ENCODE measurements around the gene IFNL2. TPM values are rescaled to one million over a fixed set of nuclear protein-coding genes. Genes with fewer than 3 reads are reported as not detected.
"Not testable (repeated sequence)": the region's sequence is repeated elsewhere in the genome, so short reads cannot be mapped to it uniquely, and the experiment has no call there.

Gene IFNL2
- total RNA-seq (not detected), polyA plus RNA-seq (not detected), total RNA-seq (0 reads per million in 6 experiments)

GRCh38 chr19:39268085-39268484 is at the start of gene IFNL2:
TSS of gene IFNL2 (plus strand) at chr19:39268396. CDS start at chr19:39268569, 173 bp downstream.
- H3K27ac Mint-ChIP-seq, H3K36me3 Mint-ChIP-seq, POLR2A ChIA-PET: not testable (repeated sequence)

GRCh38 chr19:39219108-39219507 is 49.1 kb upstream of the IFNL2 start:
- ATAC-seq, DNase-seq, H3K4me1 Mint-ChIP-seq, H3K4me3 Mint-ChIP-seq, H3K36me3 Mint-ChIP-seq, H3K9me3 Mint-ChIP-seq: not testable (repeated sequence)
- POLR2A ChIA-PET = interaction anchor here (0.6 to 1.6 kb wide), 2 partner anchors 104 to 108 kb away, joined by 5 to 8 read pairs; no protein-coding TSS in a partner anchor
- Mint-ChIP-seq H3K27me3 (peaks cover 17 to 44% (median 28%) of the 10 kb centered on the region in 5 donors), H3K27ac (peak overlapping the region in 1 of 10 donors; percentile 34)

More at GRCh38 chr19:39268085-39268484, at the start of gene IFNL2:
- peaks cover 10 to 45% (median 19%) of the 10 kb centered on the region in 5 donors for H3K27me3 Mint-ChIP-seq
- H3K9me3 Mint-ChIP-seq, H3K4me3 Mint-ChIP-seq, DNase-seq: not testable (repeated sequence)
- peaks cover 2 to 15% (median 8%) of the 10 kb centered on the region in 4 donors for H3K4me1 Mint-ChIP-seq
- ATAC-seq = peak; percentile 49 to 63

GRCh38 chr19:39223703-39224279 is 44.4 kb upstream of the IFNL2 start:
- POLR2A ChIA-PET = no interaction called here
- Mint-ChIP-seq H3K4me1 (peaks cover 0 to 6% (median 2%) of the 10 kb centered on the region in 4 donors), H3K4me3 (no peak overlapping the region), H3K27ac (peak overlapping the region in 1 of 10 donors; percentile 13), H3K36me3 (peaks cover 0 to 2% (median 0%) of the 10 kb centered on the region in 3 donors), H3K9me3 (no peaks in the 10 kb centered on the region), H3K27me3 (peaks cover 15 to 31% (median 29%) of the 10 kb centered on the region in 5 donors)
- ATAC-seq (no peak), DNase-seq (no peak)

- POLR2A ChIA-PET = no interaction called here
- DNase-seq (no peak), ATAC-seq (no peak)
- Mint-ChIP-seq H3K27ac (peak overlapping the region in 1 of 10 donors; percentile 80), H3K27me3 (peaks cover 13 to 30% (median 26%) of the 10 kb centered on the region in 5 donors), H3K9me3 (no peaks in the 10 kb centered on the region), H3K36me3 (peaks cover 0 to 2% (median 0%) of the 10 kb centered on the region in 3 donors), H3K4me1 (peaks cover 0 to 6% (median 2%) of the 10 kb centered on the region in 4 donors), H3K4me3 (no peak overlapping the region)
Measured at GRCh38 chr19:39224910-39225309, 43.3 kb upstream of the IFNL2 start.

- ATAC-seq = no peak
- no peak overlapping the region for H3K27ac Mint-ChIP-seq
- H3K4me1 Mint-ChIP-seq = peaks cover 0 to 2% (median 2%) of the 10 kb centered on the region in 4 donors
- peaks cover 0 to 5% (median 0%) of the 10 kb centered on the region in 5 donors for H3K27me3 Mint-ChIP-seq
- no peak for DNase-seq
- peaks cover 0 to 2% (median 0%) of the 10 kb centered on the region in 9 donors for H3K9me3 Mint-ChIP-seq
- POLR2A ChIA-PET = no interaction called here
- no peaks in the 10 kb centered on the region for H3K36me3 Mint-ChIP-seq
- peak overlapping the region in 1 of 10 donors; percentile 49 for H3K4me3 Mint-ChIP-seq
Measured at GRCh38 chr19:39230096-39230764, 38.0 kb upstream of the IFNL2 start.

GRCh38 chr19:39232708-39233107 is 35.5 kb upstream of the IFNL2 start:
- no peaks in the 10 kb centered on the region for H3K36me3 Mint-ChIP-seq
- peaks cover 9 to 24% (median 18%) of the 10 kb centered on the region in 4 donors for H3K4me1 Mint-ChIP-seq
- POLR2A ChIA-PET = no interaction called here
- H3K9me3 Mint-ChIP-seq = peaks cover 0 to 2% (median 0%) of the 10 kb centered on the region in 9 donors
- no peak overlapping the region for H3K4me3 Mint-ChIP-seq
- ATAC-seq (no peak), DNase-seq (no peak)
- no peaks in the 10 kb centered on the region for H3K27me3 Mint-ChIP-seq
- H3K27ac Mint-ChIP-seq = peak overlapping the region in 1 of 10 donors; percentile 15

GRCh38 chr19:39236527-39236926 is 31.7 kb upstream of the IFNL2 start:
- Mint-ChIP-seq H3K4me3 (peak overlapping the region; percentile 8 to 91 (median 81)), H3K9me3 (no peaks in the 10 kb centered on the region), H3K4me1 (peaks cover 18 to 36% (median 29%) of the 10 kb centered on the region in 4 donors), H3K27ac (peak overlapping the region; percentile 86 to 96 (median 92)), H3K27me3 (peaks cover 0 to 2% (median 0%) of the 10 kb centered on the region in 5 donors), H3K36me3 (no peaks in the 10 kb centered on the region)
- POLR2A ChIA-PET = interaction anchor here (0.6 to 3.5 kb wide), 5 partner anchors 11 to 695 kb away, joined by 3 to 13 read pairs (median 5); partner anchors contain the start of genes GMFG and SAMD4B
- ATAC-seq (peak; percentile 89 to 94), DNase-seq (peak in 9 of 10 donors; percentile 14 to 72 (median 41))

- H3K27ac Mint-ChIP-seq = peak overlapping the region; percentile 87 to 96 (median 92)
Measured at GRCh38 chr19:39237200-39238184, 30.7 kb upstream of the IFNL2 start.

GRCh38 chr19:39238209-39238608 is 30.0 kb upstream of the IFNL2 start:
- Mint-ChIP-seq H3K27ac (peak overlapping the region; percentile 87 to 96 (median 92)), H3K4me1 (peaks cover 18 to 36% (median 29%) of the 10 kb centered on the region in 4 donors), H3K4me3 (peak overlapping the region; percentile 76 to 91 (median 82)), H3K9me3 (no peaks in the 10 kb centered on the region), H3K27me3 (peaks cover 0 to 2% (median 0%) of the 10 kb centered on the region in 5 donors), H3K36me3 (no peaks in the 10 kb centered on the region)
- POLR2A ChIA-PET = interaction anchor here (0.7 to 3.5 kb wide), 5 partner anchors 9 to 591 kb away, joined by 5 to 13 read pairs (median 8); partner anchors contain the start of genes ACTN4, GMFG, RPS16 and SAMD4B
- no peak for DNase-seq
- ATAC-seq = no peak

More at GRCh38 chr19:39237200-39238184, 30.7 kb upstream of the IFNL2 start:
- peak in 9 of 10 donors; percentile 8 to 68 (median 29) for DNase-seq
- Mint-ChIP-seq H3K9me3 (no peaks in the 10 kb centered on the region), H3K36me3 (no peaks in the 10 kb centered on the region), H3K27me3 (peaks cover 0 to 2% (median 0%) of the 10 kb centered on the region in 5 donors), H3K4me3 (peak overlapping the region; percentile 76 to 91 (median 82)), H3K4me1 (peaks cover 18 to 36% (median 29%) of the 10 kb centered on the region in 4 donors)
- ATAC-seq = peak; percentile 68 to 84
- POLR2A ChIA-PET = interaction anchor here (0.7 to 3.5 kb wide), 6 partner anchors 10 to 590 kb away, joined by 3 to 13 read pairs (median 6); partner anchors contain the start of genes ACTN4, GMFG, RPS16 and SAMD4B

- no peaks in the 10 kb centered on the region for H3K36me3 Mint-ChIP-seq
- no peak for ATAC-seq
- peak overlapping the region; percentile 74 to 96 (median 92) for H3K27ac Mint-ChIP-seq
- no peak for DNase-seq
- H3K9me3 Mint-ChIP-seq = no peaks in the 10 kb centered on the region
- peaks cover 18 to 36% (median 29%) of the 10 kb centered on the region in 4 donors for H3K4me1 Mint-ChIP-seq
- H3K4me3 Mint-ChIP-seq = no peak overlapping the region
- POLR2A ChIA-PET = interaction anchor here (3.5 kb wide), 2 partner anchors 8 to 103 kb away, joined by 11 to 13 read pairs; partner anchors contain the start of gene SAMD4B
- H3K27me3 Mint-ChIP-seq = peaks cover 0 to 2% (median 0%) of the 10 kb centered on the region in 5 donors
Measured at GRCh38 chr19:39238944-39239343, 29.3 kb upstream of the IFNL2 start.

- DNase-seq (no peak), ATAC-seq (no peak)
- Mint-ChIP-seq H3K36me3 (no peaks in the 10 kb centered on the region), H3K4me3 (no peak overlapping the region), H3K9me3 (no peaks in the 10 kb centered on the region), H3K27me3 (peaks cover 0 to 2% (median 0%) of the 10 kb centered on the region in 5 donors), H3K27ac (peak overlapping the region in 3 of 10 donors; percentile 6 to 27 (median 7)), H3K4me1 (peaks cover 15 to 32% (median 28%) of the 10 kb centered on the region in 4 donors)
- POLR2A ChIA-PET = no interaction called here
Measured at GRCh38 chr19:39240421-39240820, 27.8 kb upstream of the IFNL2 start.
